ENCODE results near the gene CDH13. TPM values are rescaled to one million over a fixed set of nuclear protein-coding genes. Genes with fewer than 3 reads are reported as not detected.

The CDH13 gene
- total and polyA plus RNA-seq, 9 of the 15 experiments (the other 6 are each of a cell fraction or from before 2014, with no cell fraction given): 0.03 TPM; not detected in 8

DNA sequence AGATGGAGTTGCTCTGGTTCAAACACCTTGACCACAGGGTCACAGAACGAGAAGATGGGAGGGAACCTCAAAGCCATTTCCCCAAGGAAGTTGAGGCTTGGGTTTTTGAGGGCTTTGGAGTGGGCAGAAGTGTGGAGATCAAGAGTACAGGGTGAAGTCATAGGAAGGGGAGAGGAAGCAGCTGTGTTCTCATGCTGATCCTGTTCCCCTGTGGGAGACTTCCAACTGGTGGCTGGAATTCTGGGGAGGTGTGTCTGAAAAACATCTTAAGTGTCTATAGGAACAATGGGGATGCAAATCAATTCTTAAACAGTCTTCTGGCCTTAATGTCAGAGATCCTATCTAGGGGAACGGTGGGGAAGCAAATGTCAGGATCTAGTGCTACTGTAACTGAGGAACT is 1142.2 kb downstream of the CDH13 start:
- Histone ChIP-seq H3K36me3 (ENCODE audit: control insufficient read depth, insufficient read depth, low read length) (no peaks in the 10 kb centered on the region), H4K20me1 (replicated peaks; ENCODE audit: control insufficient read depth, insufficient read depth, low read length) (no peaks in the 10 kb centered on the region; the same call in 1 of the 2 replicates), H2AFZ (ENCODE audit: low read depth, low read length) (no peak overlapping the region), H3K27me3 (ENCODE audit: control insufficient read depth in 2 of 2, insufficient read depth in 2 of 2, low read length in 2 of 2) (peaks cover 3 to 8% of the 10 kb centered on the region in 2 experiments; a peak in 3 of 5 replicates), H3K79me2 (ENCODE audit: control insufficient read depth, insufficient read depth, low read length) (no peaks in the 10 kb centered on the region), H3K4me2 (ENCODE audit: insufficient read depth, low read length) (no peak overlapping the region), H3K4me3 (no peak overlapping the region), H3K9ac (ENCODE audit: insufficient read depth in 1 of 2, low read depth in 2 of 2, low read length in 2 of 2) (no peak overlapping the region), H3K9me3 (replicated peaks; ENCODE audit: control insufficient read depth, insufficient read depth, low read depth, low read length) (no peaks in the 10 kb centered on the region), H3K27ac (ENCODE audit: extremely low read depth, low read depth, low read length) (no peak overlapping the region), H3K9me1 (ENCODE audit: control insufficient read depth, insufficient read depth, low read length) (no peaks in the 10 kb centered on the region), H3K4me1 (replicated peaks in 1 of 2; ENCODE audit: control insufficient read depth in 2 of 2, insufficient read depth in 2 of 2, low read length in 2 of 2) (no peaks in the 10 kb centered on the region)
- in situ Hi-C loops (cut with MboI) (no loop called here), intact Hi-C loops (cut with micrococcal nuclease) (no loop called here)
- ChIA-PET CTCF (ENCODE audit: low intra/inter-chr PET ratio) (no interaction called here), POLR2A (no interaction called here)
- no peak for TF ChIP-seq ZNF324 (CRISPR knock-in tag; IDR thresholded peaks at IDR 0.05)
- no peak for TF ChIP-seq FOXM1 (IDR thresholded peaks at IDR 0.05; ENCODE audit: low read depth)
- TF ChIP-seq FOXM1 (CRISPR knock-in tag; IDR thresholded peaks at IDR 0.05; ENCODE audit: low read depth): no peak
- TF ChIP-seq FOXA1 (IDR thresholded peaks at IDR 0.05; ENCODE audit: borderline replicate concordance): no peak
- TF ChIP-seq TARDBP (IDR thresholded peaks at IDR 0.05): no peak
- TF ChIP-seq SP1 (CRISPR knock-in tag; IDR thresholded peaks at IDR 0.05): no peak
- no peak for TF ChIP-seq JUN (IDR thresholded peaks at IDR 0.05; ENCODE audit: borderline replicate concordance, low read depth, low read length)
- TF ChIP-seq JUN (CRISPR knock-in tag; IDR thresholded peaks at IDR 0.05; ENCODE audit: borderline replicate concordance): no peak
- no peak for TF ChIP-seq GABPB1 (CRISPR knock-in tag; IDR thresholded peaks at IDR 0.05)
- TF ChIP-seq ZNF354B (CRISPR knock-in tag; IDR thresholded peaks at IDR 0.05): no peak
- no peak for TF ChIP-seq GATAD2A (IDR thresholded peaks at IDR 0.05)
- no peak for TF ChIP-seq SAFB (IDR thresholded peaks at IDR 0.05; ENCODE audit: borderline replicate concordance, low read depth, low read length)
- no peak for TF ChIP-seq CCNT2 (IDR thresholded peaks at IDR 0.05; ENCODE audit: borderline replicate concordance, extremely low read depth, insufficient read length, low read depth, low read length)
- no peak for TF ChIP-seq MAFG (tag; conservative IDR thresholded peaks at IDR 0.05)
- no peak for ATAC-seq
- no peak for DNase-seq (ENCODE audit: extremely low read depth in 1 of 4, low spot score in 3 of 4)
- BruUV-seq (replicated peaks): no TSS peak
- FAIRE-seq: no peak
- WGBS (ENCODE audit: insufficient coverage, low coverage, missing lambda C conversion rate): 2% methylated on average over 2 of the region's 2 CpGs

Measured in K562 (cell line).